ENCODE measurements around the gene ARL17A.
"Not testable (repeated sequence)": the region's sequence is repeated elsewhere in the genome, so short reads cannot be mapped to it uniquely, and the experiment has no call there.

ARL17A gene

GRCh38 chr17:46534716-46535115, 44.8 kb downstream of the ARL17A start:
- DNase-seq: not testable (repeated sequence)

- DNase-seq: not testable (repeated sequence)
Observed at GRCh38 chr17:46512168-46512567, 67.3 kb downstream of the ARL17A start, which contains the start of gene LRRC37A2. LRRC37A2 (plus strand) TSS chr17:46512468; CDS start chr17:46512713, 245 bp downstream.

- not testable (repeated sequence) for DNase-seq
Observed at GRCh38 chr17:46505896-46506295, 73.6 kb downstream of the ARL17A start.

GRCh38 chr17:46499437-46500139, 79.9 kb downstream of the ARL17A start:
- DNase-seq: not testable (repeated sequence)

GRCh38 chr17:46492021-46492420, 87.5 kb downstream of the ARL17A start:
- DNase-seq: not testable (repeated sequence)

GRCh38 chr17:46481310-46481709, 98.2 kb downstream of the ARL17A start:
- DNase-seq: not testable (repeated sequence)

GRCh38 chr17:46478823-46479222, 100.7 kb downstream of the ARL17A start:
- DNase-seq: not testable (repeated sequence)

GRCh38 chr17:46475583-46475982, 103.9 kb downstream of the ARL17A start:
- not testable (repeated sequence) for DNase-seq

- DNase-seq: not testable (repeated sequence)
Observed at GRCh38 chr17:46474489-46474888, 105.0 kb downstream of the ARL17A start.

GRCh38 chr17:46467618-46468017, 111.9 kb downstream of the ARL17A start:
- DNase-seq: not testable (repeated sequence)
